ENCODE results near the gene GGTLC3. TPM values are rescaled to one million over a fixed set of nuclear protein-coding genes. Genes with fewer than 3 reads are reported as not detected.

The GGTLC3 gene
- total RNA-seq (ENCODE audit: low replicate concordance): not detected in 2 replicates

GRCh38 chr22:18518061-18518460, at the start of gene GGTLC3:
GGTLC3 (minus strand) TSS chr22:18518161; CDS start chr22:18517897, 264 bp downstream.

DNA sequence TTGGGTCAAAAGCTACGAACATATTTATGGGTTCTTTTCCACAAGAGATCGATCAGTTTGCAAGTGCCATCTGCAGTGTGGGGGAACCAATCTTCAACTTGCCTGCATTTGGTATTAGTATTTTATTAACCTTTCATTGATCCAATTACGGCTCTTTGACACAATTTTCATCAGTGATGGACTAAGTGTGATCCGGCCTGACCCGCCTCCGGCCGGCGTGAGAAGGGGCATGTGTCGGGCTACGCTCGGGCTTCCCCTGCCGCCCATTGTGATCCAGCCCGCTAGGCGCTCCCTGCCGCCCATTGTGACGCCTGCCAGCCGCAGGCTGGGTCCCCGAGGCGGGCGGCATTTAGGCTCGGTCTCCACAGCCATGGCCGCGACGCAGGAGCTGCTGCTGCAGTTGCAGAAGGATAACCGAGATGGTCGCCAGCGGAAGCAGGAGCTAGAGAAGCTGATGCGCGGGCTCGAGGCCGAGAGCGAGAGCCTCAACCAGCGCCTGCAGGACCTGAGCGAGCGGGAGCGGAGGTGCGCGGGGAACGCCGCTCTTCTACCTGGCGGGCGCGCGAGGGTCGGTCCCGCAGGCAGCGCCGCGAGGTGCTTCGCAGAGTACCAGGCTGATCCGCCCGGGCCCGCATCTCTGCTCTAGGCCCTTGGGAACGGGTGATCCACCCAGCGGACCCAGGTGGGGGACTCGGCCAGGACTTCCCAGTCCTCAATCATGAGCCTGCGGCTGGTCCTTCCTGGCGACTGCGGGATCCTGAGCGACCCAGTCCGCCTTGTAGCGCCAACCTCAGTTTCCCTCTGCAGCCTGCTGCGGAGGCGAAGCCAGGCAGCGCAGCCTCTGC, 10.0 kb upstream of the GGTLC3 start, which contains the start of gene TMEM191B:
Gene TMEM191B, plus strand, starts transcription at position 51 of the 845 bp plus-strand sequence. Its CDS starts 179 bp downstream, at position 230.

Other genes starting within 250 kb of the GGTLC3 start
- gene TMEM191B, start 9.6 kb upstream of the GGTLC3 start, total RNA-seq (ENCODE audit: low replicate concordance): 0.60 TPM in 1 of 2 replicates, not detected in the other
- 0.53 and 1.6 TPM in 2 replicates for gene RIMBP3, start 93.8 kb upstream of the GGTLC3 start, total RNA-seq (ENCODE audit: low replicate concordance)

Data from smooth muscle cell of the coronary artery (primary cell).